K562 (cell line): Measurements from ENCODE around the gene ANP32B. TPM values are rescaled to one million over a fixed set of nuclear protein-coding genes. Genes with fewer than 3 reads are reported as not detected.

Experiments
- ATAC-seq: fragments of 200-7000 bp; cut with Tn5 transposase; 3 replicates; pipeline ENCODE4 v1.9.1; 2020; ENCODE audit warnings: moderate library complexity
- BruUV-seq: library from RNA; stranded (reverse); fragments of 400-500 nt; replicated peaks from 2 replicates; lab custom pipeline; 2021; lab: Mats Ljungman, UMichigan
- CTCF ChIA-PET: fragments of 300-600 bp; formaldehyde crosslinking; extraction: SDS; loops from one replicate; lab custom pipeline; 2021; ENCODE audit warnings: low intra/inter-chr PET ratio; lab: Yijun Ruan, JAX
- POLR2A ChIA-PET: fragments of 300-600, 350-650 bp; sonication (Branson Sonifier 250); formaldehyde crosslinking; extraction: SDS; loops from one replicate; lab custom pipeline; 2021; ENCODE audit warnings: antibody characterized with exemption, inconsistent platforms; lab: Yijun Ruan, JAX
- DNase-seq, 4 experiments: peaks; one replicate each; pipeline versions ENCODE4 v3.0.0 to v3.0.0-alpha.2; 2011 to 2018; ENCODE audit warnings: low spot score in 3 of 4, mixed read lengths in 3 of 4; ENCODE audit errors: extremely low read depth in 1 of 4
- FAIRE-seq: peaks from 2 replicates; lab custom pipeline; 2011; peaks lifted over from hg19 to GRCh38; lab: Jason Lieb, UNC
- H2AFZ ChIP-seq: 2 replicates; pipeline ENCODE4 v1.6.0; 2011; ENCODE audit warnings: low read depth, low read length, control low read depth, inconsistent platforms
- H3K27ac ChIP-seq: fragments of 200-600 bp; 3 replicates; pipeline ENCODE4 v1.8.0; 2011; ENCODE audit warnings: low read depth, mild to moderate bottlenecking, control low read depth, inconsistent platforms, low read length, moderate library complexity, mixed read lengths; ENCODE audit errors: extremely low read depth
- H3K27me3 ChIP-seq, 2 experiments: fragments of 300-600 bp in 1 of 2; 2 replicates in 1 of 2; 3 replicates in 1 of 2; pipeline versions ENCODE4 v1.6.0 to v1.8.0; 2011; ENCODE audit warnings: inconsistent platforms in 2 of 2, low read length in 2 of 2, mild to moderate bottlenecking in 1 of 2, mixed read lengths in 1 of 2, moderate library complexity in 1 of 2; ENCODE audit not compliant: control insufficient read depth in 2 of 2, insufficient read depth in 2 of 2
- H3K36me3 ChIP-seq: fragments of 300-600 bp; 3 replicates; pipeline ENCODE4 v1.8.0; 2011; ENCODE audit warnings: mild to moderate bottlenecking, low read length, inconsistent platforms; ENCODE audit not compliant: control insufficient read depth, insufficient read depth
- H3K4me1 ChIP-seq, 2 experiments: fragments of 200-600 bp in 1 of 2; replicated peaks in 1 of 2; 2 replicates in 1 of 2; 3 replicates in 1 of 2; pipeline versions ENCODE4 v1.5.1 to v1.8.0; 2011; ENCODE audit warnings: inconsistent platforms in 2 of 2, low read length in 2 of 2, mild to moderate bottlenecking in 1 of 2, mixed read lengths in 1 of 2, moderate library complexity in 1 of 2; ENCODE audit not compliant: control insufficient read depth in 2 of 2, insufficient read depth in 2 of 2
- H3K4me2 ChIP-seq: 2 replicates; pipeline ENCODE4 v1.6.1; 2011; ENCODE audit warnings: low read length, control low read depth, inconsistent platforms, mixed read lengths; ENCODE audit not compliant: insufficient read depth
- H3K4me3 ChIP-seq: fragments of 200-600 bp; sonication (generic), shearing (Covaris generic); 2 replicates; pipeline ENCODE4 v1.5.1; 2016; ENCODE audit warnings: control low read depth, inconsistent platforms
- H3K79me2 ChIP-seq: fragments of 200-600 bp; 3 replicates; pipeline ENCODE4 v1.8.0; 2011; ENCODE audit warnings: low read length, inconsistent platforms; ENCODE audit not compliant: control insufficient read depth, insufficient read depth
- H3K9ac ChIP-seq, 2 experiments: 2 replicates each; pipeline versions ENCODE4 v1.6.0 to v1.6.1; 2011; ENCODE audit warnings: low read depth in 2 of 2, low read length in 2 of 2, control low read depth in 1 of 2, inconsistent platforms in 1 of 2, mild to moderate bottlenecking in 1 of 2, mixed read lengths in 1 of 2; ENCODE audit not compliant: insufficient read depth in 1 of 2
- H3K9me1 ChIP-seq: one replicate; pipeline ENCODE4 v1.6.0; 2011; ENCODE audit warnings: inconsistent platforms, mild to moderate bottlenecking, low read length, moderate library complexity; ENCODE audit not compliant: control insufficient read depth, insufficient read depth
- H3K9me3 ChIP-seq: replicated peaks from 2 replicates; pipeline ENCODE4 v1.5.1; 2011; ENCODE audit warnings: low read depth, low read length, inconsistent platforms; ENCODE audit not compliant: control insufficient read depth, insufficient read depth
- H4K20me1 ChIP-seq: replicated peaks from 2 replicates; pipeline ENCODE4 v1.6.1; 2011; ENCODE audit warnings: low read length, inconsistent platforms, mixed read lengths; ENCODE audit not compliant: control insufficient read depth, insufficient read depth
- IFI16 ChIP-seq: fragments of 250-450 bp; sonication (Bioruptor Pico); IDR thresholded peaks from 2 replicates; pipeline ENCODE4 v2.1.2; 2022; ENCODE audit warnings: mild to moderate bottlenecking, inconsistent platforms
- SMARCE1 ChIP-seq: fragments of 450-650 bp; IDR thresholded peaks from 2 replicates; pipeline ENCODE4 v1.7.1; 2016; ENCODE audit warnings: mild to moderate bottlenecking
- ZNF384 ChIP-seq: IDR thresholded peaks from 2 replicates; pipeline ENCODE4 v1.6.1; 2012; ENCODE audit warnings: low read depth, low read length, improper control_type of control experiment
- whole genome bisulfite sequencing: fragments of 100-300 bp; shearing (Covaris generic); methylation state at CpG from one replicate; pipeline ENCODE4 v1.1.6; 2016; ENCODE audit warnings: low coverage, mixed read lengths; ENCODE audit not compliant: insufficient coverage; ENCODE audit errors: missing lambda C conversion rate; 5-methylcytosine and 5-hydroxymethylcytosine counted together
- in situ Hi-C: fragments of 300-500 bp; cut with MboI; formaldehyde crosslinking; loops from 4 replicates; pipeline ENCODE4 v1.15.0; 2018; ENCODE audit warnings: inconsistent platforms, mixed read lengths
- intact Hi-C: fragments of 100-400 bp; cut with micrococcal nuclease; formaldehyde crosslinking; loops from 2 replicates; pipeline ENCODE4 v1.14.2; 2022
- polyA plus RNA-seq, 8 experiments: library from polyadenylated mRNA; depleted of rRNA in 4 of 8; stranded (reverse) in 5 of 8; unstranded in 3 of 8; fragments of >200 nt; fragmentation: Nextera tagmentation in 2 of 8; fragmentation: Illumina TruSeq in 1 of 8; extraction: Ambion mirVana in 2 of 8; extraction: Trizol in 1 of 8; gene quantifications; 2 replicates each; pipeline versions ENCODE4 v1.2.1 to v1.2.3, GENCODE V29; 2011 to 2014; ENCODE audit warnings: inconsistent platforms in 1 of 8, missing spikeins in 1 of 8
- total RNA-seq, 7 experiments: library from RNA; depleted of rRNA in 6 of 7; stranded (reverse); fragments of >200 nt in 6 of 7; fragmentation: Illumina TruSeq in 2 of 7; extraction: Trizol in 2 of 7; gene quantifications; 2 replicates each; pipeline versions ENCODE4 v1.2.1 to v1.2.3, GENCODE V29; 2011 to 2021; ENCODE audit warnings: low replicate concordance in 1 of 7
- TF ChIP-seq, protein P1 (sequence below), 3 experiments: IDR thresholded peaks in 2 of 3; conservative IDR thresholded peaks in 1 of 3; 2 replicates each; pipeline ENCODE4 v1.5.1; 2011 to 2012; ENCODE audit warnings: low read length in 3 of 3, mild to moderate bottlenecking in 3 of 3, control low read depth in 2 of 3, improper control_type of control experiment in 1 of 3, inconsistent platforms in 1 of 3, low read depth in 1 of 3, mixed read lengths in 1 of 3, moderate library complexity in 1 of 3; ENCODE audit not compliant: insufficient read depth in 2 of 3

Gene ANP32B
- total and polyA plus RNA-seq, 9 of the 15 experiments (the other 6 are each of a cell fraction or from before 2014, with no cell fraction given): 68.9 to 815 (median 141) TPM

DNA sequence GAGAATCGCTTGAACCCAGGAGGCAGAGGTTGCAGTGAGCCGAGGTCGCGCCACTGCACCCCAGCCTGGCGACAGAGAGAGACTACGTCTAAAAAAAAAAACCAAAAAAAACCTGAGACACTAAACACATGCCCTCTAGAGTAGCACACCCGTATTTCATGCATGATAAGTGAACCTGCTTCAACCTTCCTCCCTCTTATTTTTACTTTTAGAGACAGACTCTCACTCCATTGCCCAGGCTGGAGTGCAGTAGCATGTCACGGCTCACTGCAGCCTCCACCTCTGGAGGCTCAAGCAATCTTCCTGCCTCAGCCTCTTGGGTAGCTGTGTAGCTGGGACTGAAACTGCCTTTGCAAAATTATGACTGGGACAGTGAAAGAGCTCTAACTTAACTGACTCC is 55.8 kb downstream of the ANP32B start:
- TF ChIP-seq IFI16 (no peak), ZNF384 (peak; percentile 82), SMARCE1 (0 out of 2 replicates have a peak, but pooled peaks have one; percentile 22)
- TF ChIP-seq, protein P1, sequence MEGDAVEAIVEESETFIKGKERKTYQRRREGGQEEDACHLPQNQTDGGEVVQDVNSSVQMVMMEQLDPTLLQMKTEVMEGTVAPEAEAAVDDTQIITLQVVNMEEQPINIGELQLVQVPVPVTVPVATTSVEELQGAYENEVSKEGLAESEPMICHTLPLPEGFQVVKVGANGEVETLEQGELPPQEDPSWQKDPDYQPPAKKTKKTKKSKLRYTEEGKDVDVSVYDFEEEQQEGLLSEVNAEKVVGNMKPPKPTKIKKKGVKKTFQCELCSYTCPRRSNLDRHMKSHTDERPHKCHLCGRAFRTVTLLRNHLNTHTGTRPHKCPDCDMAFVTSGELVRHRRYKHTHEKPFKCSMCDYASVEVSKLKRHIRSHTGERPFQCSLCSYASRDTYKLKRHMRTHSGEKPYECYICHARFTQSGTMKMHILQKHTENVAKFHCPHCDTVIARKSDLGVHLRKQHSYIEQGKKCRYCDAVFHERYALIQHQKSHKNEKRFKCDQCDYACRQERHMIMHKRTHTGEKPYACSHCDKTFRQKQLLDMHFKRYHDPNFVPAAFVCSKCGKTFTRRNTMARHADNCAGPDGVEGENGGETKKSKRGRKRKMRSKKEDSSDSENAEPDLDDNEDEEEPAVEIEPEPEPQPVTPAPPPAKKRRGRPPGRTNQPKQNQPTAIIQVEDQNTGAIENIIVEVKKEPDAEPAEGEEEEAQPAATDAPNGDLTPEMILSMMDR (IDR thresholded peaks at IDR 0.05 in 2 of 3, conservative IDR thresholded peaks at IDR 0.05 in 1 of 3; ENCODE audit: insufficient read depth in 2 of 3, low read depth in 1 of 3, low read length in 3 of 3): peak in 2 of 3 experiments; percentile 20 to 23; a peak in 3 of 6 replicates
- ATAC-seq (peak; percentile 63), DNase-seq (no peak), FAIRE-seq (no peak)
- POLR2A ChIA-PET: interaction anchor here (0.6 to 2.2 kb wide), 4 partner anchors 18 to 117 kb away, joined by 3 to 5 read pairs (median 3); partner anchors contain the start of gene TRMO
- CTCF ChIA-PET: no interaction called here
- no TSS peak for BruUV-seq
- H3K27me3 ChIP-seq: no peaks in the 10 kb centered on the region
- H3K27ac ChIP-seq: no peak overlapping the region
- H3K4me2 ChIP-seq: peak overlapping the region; percentile 12; the same call in 1 of the 2 replicates
- peaks cover 0 to 6% of the 10 kb centered on the region in 2 experiments; a peak in 4 of 5 replicates for H3K4me1 ChIP-seq
- peak overlapping the region; percentile 76 for H2AFZ ChIP-seq
- no peak overlapping the region; a peak in 1 of 4 replicates for H3K9ac ChIP-seq
- intact Hi-C loops: no loop called here
- H4K20me1 ChIP-seq: no peaks in the 10 kb centered on the region
- no peaks in the 10 kb centered on the region for H3K9me3 ChIP-seq
- no peak overlapping the region for H3K4me3 ChIP-seq
- WGBS: 22% methylated on average over 8 of the region's 8 CpGs
- no peaks in the 10 kb centered on the region for H3K9me1 ChIP-seq
- H3K79me2 ChIP-seq: no peaks in the 10 kb centered on the region
- in situ Hi-C loops: no loop called here
- no peaks in the 10 kb centered on the region for H3K36me3 ChIP-seq
